MM.1S (cell line): ENCODE data around the gene TGM5.

Source experiments
- CTCF ChIP-seq: fragments of 300-600 bp; sonication (generic); IDR thresholded peaks from 2 replicates; pipeline ENCODE4 v1.5.1; 2016; ENCODE audit warnings: antibody characterized with exemption, low read length, mixed read lengths
- EZH2 ChIP-seq: fragments of 300-600 bp; sonication (generic); optimal IDR thresholded peaks from 2 replicates; pipeline ENCODE3; 2017; ENCODE audit warnings: low read depth, mild to moderate bottlenecking, antibody characterized with exemption, low read length, mixed read lengths
- EZH2phosphoT487 ChIP-seq: fragments of 300-600 bp; sonication (generic); IDR thresholded peaks from 2 replicates; pipeline ENCODE4 v1.6.1; 2018; ENCODE audit warnings: antibody characterized with exemption, low read length

GRCh38 chr15:43280996-43281395 is 14.3 kb upstream of the TGM5 start:
- TF ChIP-seq CTCF (no peak), EZH2phosphoT487 (no peak), EZH2 (no peak)
